Measurements from ENCODE around the gene VPS4B. TPM values are rescaled to one million over a fixed set of nuclear protein-coding genes. Genes with fewer than 3 reads are reported as not detected.

VPS4B gene
- total and polyA plus RNA-seq, 2 donors (not counting 1 experiment from before 2014, with no cell fraction given): 14.5 to 93.9 TPM

DNA sequence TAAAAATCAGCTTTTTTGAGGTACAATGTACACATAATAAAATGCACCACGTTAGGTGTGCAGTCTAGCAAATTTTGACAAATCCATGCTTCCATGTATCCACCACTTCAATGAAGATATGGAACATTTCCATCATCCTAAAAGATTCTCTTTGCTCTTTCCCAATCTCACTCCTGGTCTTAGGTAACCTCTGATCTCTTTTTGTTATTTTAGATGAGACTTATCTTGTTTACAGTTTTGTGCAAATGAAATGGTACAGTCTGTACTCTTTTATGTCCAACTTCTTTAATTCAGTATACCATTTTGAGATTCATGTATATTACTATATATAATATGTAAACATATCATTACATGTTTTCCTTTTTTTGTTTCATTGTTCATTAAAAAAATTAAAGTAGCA lies 38.1 kb upstream of the VPS4B start:
- ChIA-PET POLR2A (no interaction called here), CTCF (no interaction called here)
- H3K9me3 ChIP-seq (ENCODE audit: control extremely low read depth in 1 of 3, control insufficient read depth in 2 of 3, insufficient read depth in 1 of 3, low read length in 2 of 3): no peaks in the 10 kb centered on the region
- H3K4me1 ChIP-seq (ENCODE audit: control insufficient read depth in 2 of 2, insufficient read depth in 2 of 2, low read length in 2 of 2): no peaks in the 10 kb centered on the region
- Mint-ChIP-seq H3K4me3 (no peak overlapping the region), H3K4me1 (no peaks in the 10 kb centered on the region), H3K27me3 (peaks cover 14% of the 10 kb centered on the region), H3K27ac (no peak overlapping the region), H3K9me3 (ENCODE audit: insufficient read depth) (no peaks in the 10 kb centered on the region)
- H3K27me3 ChIP-seq (replicated peaks in 1 of 4; ENCODE audit: control extremely low read depth in 1 of 4, control insufficient read depth in 3 of 4, insufficient read depth in 4 of 4, low read length in 3 of 4): peaks cover 0 to 13% (median 0%) of the 10 kb centered on the region in 4 experiments
- TF ChIP-seq, protein P1, sequence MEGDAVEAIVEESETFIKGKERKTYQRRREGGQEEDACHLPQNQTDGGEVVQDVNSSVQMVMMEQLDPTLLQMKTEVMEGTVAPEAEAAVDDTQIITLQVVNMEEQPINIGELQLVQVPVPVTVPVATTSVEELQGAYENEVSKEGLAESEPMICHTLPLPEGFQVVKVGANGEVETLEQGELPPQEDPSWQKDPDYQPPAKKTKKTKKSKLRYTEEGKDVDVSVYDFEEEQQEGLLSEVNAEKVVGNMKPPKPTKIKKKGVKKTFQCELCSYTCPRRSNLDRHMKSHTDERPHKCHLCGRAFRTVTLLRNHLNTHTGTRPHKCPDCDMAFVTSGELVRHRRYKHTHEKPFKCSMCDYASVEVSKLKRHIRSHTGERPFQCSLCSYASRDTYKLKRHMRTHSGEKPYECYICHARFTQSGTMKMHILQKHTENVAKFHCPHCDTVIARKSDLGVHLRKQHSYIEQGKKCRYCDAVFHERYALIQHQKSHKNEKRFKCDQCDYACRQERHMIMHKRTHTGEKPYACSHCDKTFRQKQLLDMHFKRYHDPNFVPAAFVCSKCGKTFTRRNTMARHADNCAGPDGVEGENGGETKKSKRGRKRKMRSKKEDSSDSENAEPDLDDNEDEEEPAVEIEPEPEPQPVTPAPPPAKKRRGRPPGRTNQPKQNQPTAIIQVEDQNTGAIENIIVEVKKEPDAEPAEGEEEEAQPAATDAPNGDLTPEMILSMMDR (IDR thresholded peaks at IDR 0.05): no peak
- TF ChIP-seq EZH2 (IDR thresholded peaks at IDR 0.05; ENCODE audit: borderline replicate concordance, insufficient read depth, low read depth, low read length, poor library complexity, severe bottlenecking): no peak
- no peak overlapping the region for H3K9ac ChIP-seq (ENCODE audit: low read length)
- H3K79me2 ChIP-seq (ENCODE audit: control insufficient read depth, insufficient read depth, low read length): no peaks in the 10 kb centered on the region
- no peak overlapping the region for H3K4me3 ChIP-seq (ENCODE audit: control extremely low read depth in 1 of 5, extremely low read depth in 1 of 5, insufficient read depth in 1 of 5, low read depth in 2 of 5, low read length in 4 of 5)
- H4K20me1 ChIP-seq (ENCODE audit: control insufficient read depth, insufficient read depth, low read length, poor library complexity, severe bottlenecking): no peaks in the 10 kb centered on the region
- H2AFZ ChIP-seq (ENCODE audit: insufficient read depth, low read depth, low read length, poor library complexity, severe bottlenecking): no peak overlapping the region
- H3K27ac ChIP-seq (ENCODE audit: low read length in 2 of 2): no peak overlapping the region
- ATAC-seq (ENCODE audit: low read depth): no peak
- WGBS (ENCODE audit: insufficient coverage): 43% methylated on average over 1 of the region's 1 CpG
- H3K36me3 ChIP-seq (replicated peaks in 1 of 2; ENCODE audit: control extremely low read depth in 1 of 2, control insufficient read depth in 1 of 2, extremely low read depth in 1 of 2, insufficient read depth in 2 of 2, low read length in 1 of 2): no peaks in the 10 kb centered on the region
- intact Hi-C loops (cut with micrococcal nuclease): no loop called here
- H3K4me2 ChIP-seq (replicated peaks; ENCODE audit: low read depth, low read length, poor library complexity, severe bottlenecking): no peak overlapping the region
- no peak for DNase-seq

DNA sequence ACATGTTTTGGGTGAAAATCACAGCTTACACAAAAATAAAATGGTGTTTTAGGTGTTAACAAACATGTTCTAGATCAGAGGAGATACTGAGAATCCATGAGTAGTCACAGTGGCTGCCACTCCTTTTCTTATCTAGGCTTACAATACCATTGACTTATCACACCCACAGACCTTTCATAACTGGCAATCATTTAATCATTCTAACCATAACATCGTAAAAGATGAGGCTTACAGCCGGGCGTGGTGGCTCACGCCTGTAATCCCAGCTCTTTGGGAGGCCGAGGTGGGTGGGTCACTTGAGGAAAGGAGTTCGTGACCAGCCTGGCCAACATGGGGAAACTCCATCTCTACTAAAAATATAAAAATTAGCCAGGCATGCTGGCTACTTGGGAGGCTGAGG lies 35.7 kb upstream of the VPS4B start:
- ChIA-PET POLR2A (no interaction called here), CTCF (no interaction called here)
- no peaks in the 10 kb centered on the region for H3K4me1 Mint-ChIP-seq
- TF ChIP-seq, protein P1 (IDR thresholded peaks at IDR 0.05): no peak
- TF ChIP-seq EZH2 (IDR thresholded peaks at IDR 0.05; ENCODE audit: borderline replicate concordance, insufficient read depth, low read depth, low read length, poor library complexity, severe bottlenecking): no peak
- H3K27ac Mint-ChIP-seq: no peak overlapping the region
- H4K20me1 ChIP-seq (ENCODE audit: control insufficient read depth, insufficient read depth, low read length, poor library complexity, severe bottlenecking): no peaks in the 10 kb centered on the region
- H3K79me2 ChIP-seq (ENCODE audit: control insufficient read depth, insufficient read depth, low read length): no peaks in the 10 kb centered on the region
- H3K4me3 Mint-ChIP-seq: no peak overlapping the region
- no peaks in the 10 kb centered on the region for H3K36me3 ChIP-seq (replicated peaks in 1 of 2; ENCODE audit: control extremely low read depth in 1 of 2, control insufficient read depth in 1 of 2, extremely low read depth in 1 of 2, insufficient read depth in 2 of 2, low read length in 1 of 2)
- peaks cover 0 to 7% (median 0%) of the 10 kb centered on the region in 4 experiments for H3K27me3 ChIP-seq (replicated peaks in 1 of 4; ENCODE audit: control extremely low read depth in 1 of 4, control insufficient read depth in 3 of 4, insufficient read depth in 4 of 4, low read length in 3 of 4)
- H3K9ac ChIP-seq (ENCODE audit: low read length): no peak overlapping the region
- no peak for ATAC-seq (ENCODE audit: low read depth)
- no peak overlapping the region for H3K27ac ChIP-seq (ENCODE audit: low read length in 2 of 2)
- no peak overlapping the region for H2AFZ ChIP-seq (ENCODE audit: insufficient read depth, low read depth, low read length, poor library complexity, severe bottlenecking)
- no peak overlapping the region for H3K4me3 ChIP-seq (ENCODE audit: control extremely low read depth in 1 of 5, extremely low read depth in 1 of 5, insufficient read depth in 1 of 5, low read depth in 2 of 5, low read length in 4 of 5)
- H3K4me1 ChIP-seq (ENCODE audit: control insufficient read depth in 2 of 2, insufficient read depth in 2 of 2, low read length in 2 of 2): no peaks in the 10 kb centered on the region
- H3K4me2 ChIP-seq (replicated peaks; ENCODE audit: low read depth, low read length, poor library complexity, severe bottlenecking): no peak overlapping the region
- intact Hi-C loops (cut with micrococcal nuclease): no loop called here
- DNase-seq: no peak
- H3K9me3 Mint-ChIP-seq (ENCODE audit: insufficient read depth): no peaks in the 10 kb centered on the region
- no peaks in the 10 kb centered on the region for H3K9me3 ChIP-seq (ENCODE audit: control extremely low read depth in 1 of 3, control insufficient read depth in 2 of 3, insufficient read depth in 1 of 3, low read length in 2 of 3)
- peaks cover 3% of the 10 kb centered on the region for H3K27me3 Mint-ChIP-seq
- WGBS (ENCODE audit: insufficient coverage): no CpG with 5 or more reads among the region's 6 CpGs
